DMS79 treated with DMSO at 0.1 percent for 48 hours (cell line): ENCODE results near the gene PPP1R9B.

Experiments used
- DNase-seq: peaks from one replicate; lab custom pipeline; 2025; lab: John Stamatoyannopoulos, UW

The PPP1R9B gene

GRCh38 chr17:50187751-50188530, 37.5 kb upstream of the PPP1R9B start:
- DNase-seq = no peak

GRCh38 chr17:50187394-50187725, 36.9 kb upstream of the PPP1R9B start:
- no peak for DNase-seq

- no peak for DNase-seq
Measured at GRCh38 chr17:50186661-50187393, 36.4 kb upstream of the PPP1R9B start.

GRCh38 chr17:50185631-50186471, 35.4 kb upstream of the PPP1R9B start:
- DNase-seq = no peak

- DNase-seq = no peak
Measured at GRCh38 chr17:50184611-50185398, 34.3 kb upstream of the PPP1R9B start.

- DNase-seq = no peak
Measured at GRCh38 chr17:50184064-50184463, 33.6 kb upstream of the PPP1R9B start.

GRCh38 chr17:50183421-50183994, 33.0 kb upstream of the PPP1R9B start:
- DNase-seq = no peak

- no peak for DNase-seq
Measured at GRCh38 chr17:50182783-50183420, 32.4 kb upstream of the PPP1R9B start.

GRCh38 chr17:50181591-50182560, 31.4 kb upstream of the PPP1R9B start:
- DNase-seq = no peak

- DNase-seq = no peak
Measured at GRCh38 chr17:50181144-50181543, 30.7 kb upstream of the PPP1R9B start.

GRCh38 chr17:50180620-50181019, 30.1 kb upstream of the PPP1R9B start:
- no peak for DNase-seq

- DNase-seq = no peak
Measured at GRCh38 chr17:50180111-50180510, 29.6 kb upstream of the PPP1R9B start.

GRCh38 chr17:50177983-50178834, 27.7 kb upstream of the PPP1R9B start:
- peak; percentile 45 for DNase-seq

GRCh38 chr17:50177476-50177875, 27.0 kb upstream of the PPP1R9B start:
- DNase-seq = no peak

- no peak for DNase-seq
Measured at GRCh38 chr17:50176559-50177357, 26.3 kb upstream of the PPP1R9B start.

GRCh38 chr17:50175035-50175807, 24.7 kb upstream of the PPP1R9B start:
- DNase-seq = no peak

GRCh38 chr17:50174444-50174843, 24.0 kb upstream of the PPP1R9B start:
- DNase-seq = no peak
